Measurements from ENCODE around the gene TRPV6. TPM values are rescaled to one million over a fixed set of nuclear protein-coding genes. Genes with fewer than 3 reads are reported as not detected.

TRPV6 gene
- total RNA-seq, 2 donors from 2014 or later: not detected

DNA sequence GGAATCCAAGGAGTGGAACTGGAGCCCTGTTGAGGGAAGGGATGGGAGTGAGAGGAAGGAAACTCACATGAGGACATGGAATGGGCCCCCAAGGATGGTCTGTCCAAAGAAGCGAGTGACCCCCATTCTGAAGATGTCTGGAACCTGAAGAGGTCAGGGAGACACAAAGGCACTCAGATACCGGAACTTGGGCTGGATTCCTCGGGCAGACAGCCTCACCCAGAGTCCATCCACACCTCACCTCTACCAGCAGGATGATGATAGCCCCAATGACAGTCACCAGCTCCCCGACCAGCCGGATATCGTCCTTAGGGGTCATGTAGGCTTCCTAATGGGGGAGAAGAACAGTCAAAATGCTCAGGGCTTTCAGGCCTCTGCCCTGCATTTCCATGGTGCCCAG lies 10.7 kb downstream of the TRPV6 start:
- no peaks in the 10 kb centered on the region for H3K9me3 ChIP-seq (ENCODE audit: control insufficient read depth, low read length, poor library complexity, severe bottlenecking)
- no peak overlapping the region for H3K4me3 Mint-ChIP-seq
- ATAC-seq (no peak), DNase-seq (no peak)
- peaks cover 37% of the 10 kb centered on the region for H3K27me3 Mint-ChIP-seq
- H3K27ac Mint-ChIP-seq: no peak overlapping the region
- peaks cover 2% of the 10 kb centered on the region for H3K4me1 Mint-ChIP-seq
- H3K36me3 Mint-ChIP-seq (ENCODE audit: low read depth): no peaks in the 10 kb centered on the region

DNA sequence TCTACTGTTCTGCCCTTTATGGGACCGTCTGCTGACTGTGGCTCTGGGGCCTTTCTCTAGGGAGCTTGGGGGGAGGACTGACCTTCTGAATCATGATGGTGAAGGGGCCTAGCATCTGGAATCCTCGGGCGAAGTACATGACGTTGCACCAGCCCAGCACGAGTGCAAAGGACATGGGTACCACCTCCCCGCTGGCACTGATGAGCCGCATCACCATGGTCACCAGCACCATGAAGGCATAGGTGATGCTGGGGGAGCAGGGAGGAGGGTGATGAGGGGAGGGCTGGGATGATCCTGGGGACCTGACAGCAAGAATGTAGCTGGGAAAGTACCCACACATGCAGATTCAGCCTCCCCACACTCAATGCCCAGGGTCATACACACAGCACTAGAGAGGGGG lies 11.1 kb downstream of the TRPV6 start:
- ATAC-seq (no peak), DNase-seq (no peak)
- Mint-ChIP-seq H3K36me3 (ENCODE audit: low read depth) (no peaks in the 10 kb centered on the region), H3K4me3 (no peak overlapping the region), H3K4me1 (peaks cover 2% of the 10 kb centered on the region), H3K27me3 (peaks cover 33% of the 10 kb centered on the region), H3K27ac (no peak overlapping the region)
- H3K9me3 ChIP-seq (ENCODE audit: control insufficient read depth, low read length, poor library complexity, severe bottlenecking): no peaks in the 10 kb centered on the region

DNA sequence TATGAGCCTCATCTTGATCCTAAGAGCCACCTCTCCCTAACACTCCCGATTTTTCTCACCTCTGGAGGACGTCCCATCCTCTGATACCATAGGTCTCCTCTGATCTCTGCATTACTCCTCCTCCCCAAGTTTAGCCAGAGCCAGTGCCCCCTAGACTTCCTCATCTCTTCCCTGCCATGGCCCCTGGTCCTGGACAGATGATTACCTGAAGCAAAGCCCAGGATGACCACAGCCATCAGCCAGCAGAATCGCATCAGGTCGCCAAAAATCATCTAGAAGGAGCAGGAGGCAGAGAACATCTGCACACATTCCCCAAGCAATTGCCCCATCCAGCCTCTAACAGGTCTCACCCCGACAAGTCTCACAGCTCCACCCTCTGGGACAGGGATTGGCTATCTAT lies 11.7 kb downstream of the TRPV6 start:
- H3K4me1 Mint-ChIP-seq: peaks cover 2% of the 10 kb centered on the region
- peaks cover 27% of the 10 kb centered on the region for H3K27me3 Mint-ChIP-seq
- no peak overlapping the region for H3K4me3 Mint-ChIP-seq
- no peaks in the 10 kb centered on the region for H3K36me3 Mint-ChIP-seq (ENCODE audit: low read depth)
- ATAC-seq (no peak), DNase-seq (no peak)
- no peak overlapping the region for H3K27ac Mint-ChIP-seq
- H3K9me3 ChIP-seq (ENCODE audit: control insufficient read depth, low read length, poor library complexity, severe bottlenecking): no peaks in the 10 kb centered on the region

DNA sequence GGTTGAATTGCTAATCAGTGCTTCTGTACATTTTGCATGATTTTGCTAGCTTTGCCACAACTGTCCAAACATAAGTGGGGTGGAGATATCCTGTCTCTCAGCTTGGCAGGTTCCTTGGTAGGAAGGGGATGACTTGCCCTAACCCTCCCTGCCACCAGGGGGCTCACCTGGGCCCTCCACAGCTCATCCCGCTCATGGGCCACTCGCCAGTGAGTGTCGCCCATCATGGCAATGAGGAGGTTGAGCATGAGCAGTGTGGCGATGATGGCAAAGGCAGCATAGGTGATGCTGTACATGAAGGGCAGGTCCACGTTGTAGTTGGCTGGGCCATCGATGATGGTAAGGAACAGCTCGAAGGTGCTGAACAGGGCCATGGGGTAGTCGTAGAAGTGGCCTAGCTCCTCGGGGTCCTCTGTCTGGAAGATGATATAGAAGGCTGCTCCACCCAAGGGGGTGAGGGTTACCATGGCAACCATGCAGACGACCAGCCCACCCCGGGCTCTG lies 12.2 kb downstream of the TRPV6 start:
- H3K9me3 ChIP-seq (ENCODE audit: control insufficient read depth, low read length, poor library complexity, severe bottlenecking): no peaks in the 10 kb centered on the region
- peak in 1 of 3 donors; percentile 21 for DNase-seq
- H3K4me1 Mint-ChIP-seq: peaks cover 4% of the 10 kb centered on the region

DNA sequence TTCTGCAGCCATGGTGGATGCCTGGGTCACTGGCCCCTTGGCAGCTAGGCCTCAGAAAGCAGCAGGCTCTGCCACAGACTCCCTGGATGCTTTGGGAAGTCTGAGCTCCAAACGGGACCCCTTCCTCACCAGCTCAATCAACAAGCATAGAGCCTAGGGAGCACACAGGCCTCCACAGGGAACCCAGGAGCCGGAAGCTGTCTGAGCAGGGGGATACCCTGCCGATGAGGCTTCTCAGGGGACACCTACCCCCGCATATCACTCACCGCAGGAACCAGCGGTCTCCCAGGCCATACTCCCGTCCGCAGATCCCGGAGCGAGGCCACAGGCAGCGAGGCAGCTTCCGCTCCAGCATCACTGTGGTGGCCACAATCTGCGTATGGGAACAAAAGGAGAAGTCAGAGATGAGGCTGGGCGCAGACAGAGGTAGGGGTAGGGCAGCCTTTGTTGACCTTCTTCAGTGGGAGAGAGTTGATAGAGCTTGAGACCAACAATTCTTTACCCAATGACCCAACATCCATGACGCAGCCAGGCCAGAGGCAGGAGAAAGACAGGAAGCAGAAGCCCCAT lies 13.4 kb downstream of the TRPV6 start:
- ATAC-seq (no peak), DNase-seq (no peak)
- no peaks in the 10 kb centered on the region for H3K9me3 ChIP-seq (ENCODE audit: control insufficient read depth, low read length, poor library complexity, severe bottlenecking)
- no peak overlapping the region for H3K4me3 Mint-ChIP-seq
- H3K36me3 Mint-ChIP-seq (ENCODE audit: low read depth): no peaks in the 10 kb centered on the region
- H3K4me1 Mint-ChIP-seq: peaks cover 7% of the 10 kb centered on the region
- H3K27ac Mint-ChIP-seq: no peak overlapping the region
- H3K27me3 Mint-ChIP-seq: peaks cover 11% of the 10 kb centered on the region

More for the DNA sequence above, 12.2 kb downstream of the TRPV6 start:
- Mint-ChIP-seq H3K36me3 (ENCODE audit: low read depth) (no peaks in the 10 kb centered on the region), H3K27ac (no peak overlapping the region), H3K4me3 (no peak overlapping the region), H3K27me3 (peaks cover 22% of the 10 kb centered on the region)
- peak; percentile 53 for ATAC-seq

DNA sequence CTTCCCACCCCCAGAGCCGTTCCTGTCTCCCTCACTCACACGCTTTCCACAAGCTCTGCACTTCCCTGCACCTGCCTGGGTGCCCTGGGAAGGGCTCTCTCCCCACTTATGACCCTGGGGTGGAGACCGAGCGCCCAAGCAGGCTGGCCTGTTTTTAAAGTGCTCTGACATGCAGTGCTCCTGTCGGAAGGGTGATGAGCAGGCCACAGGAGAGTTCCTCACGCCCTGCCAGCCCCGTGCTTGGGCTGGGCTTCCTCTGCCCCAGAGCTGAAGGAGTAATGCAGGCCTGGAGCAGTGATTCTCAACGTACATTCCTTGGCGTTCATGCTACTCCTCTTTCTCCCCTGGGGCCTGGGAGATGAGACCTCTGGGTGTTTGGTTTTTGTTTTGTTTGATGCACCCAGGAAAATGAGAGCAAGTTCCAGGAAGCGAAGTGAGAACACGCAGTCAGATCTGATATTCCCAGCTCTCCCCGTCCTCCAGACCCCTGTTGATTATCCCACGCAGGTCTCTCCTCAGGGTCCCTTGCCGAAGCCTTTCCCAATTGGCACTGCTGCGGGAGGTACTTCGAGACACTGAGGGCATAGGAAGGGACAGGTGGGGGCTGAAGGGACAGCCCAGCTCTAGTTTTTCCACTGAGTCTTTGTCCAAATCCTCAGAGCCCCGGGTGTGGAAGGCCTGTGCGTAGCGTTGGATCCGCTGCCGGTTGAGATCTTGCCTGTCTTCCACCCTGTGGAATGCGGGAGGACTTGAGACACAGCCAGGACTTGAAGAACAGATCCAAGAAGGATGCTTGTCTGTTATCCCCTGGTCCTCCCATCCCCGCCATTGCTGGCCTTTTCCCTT lies 14.1 kb downstream of the TRPV6 start:
- ATAC-seq (no peak), DNase-seq (no peak)
- Mint-ChIP-seq H3K4me1 (peaks cover 8% of the 10 kb centered on the region), H3K36me3 (ENCODE audit: low read depth) (no peaks in the 10 kb centered on the region), H3K27ac (no peak overlapping the region), H3K27me3 (peaks cover 11% of the 10 kb centered on the region), H3K4me3 (no peak overlapping the region)
- H3K9me3 ChIP-seq (ENCODE audit: control insufficient read depth, low read length, poor library complexity, severe bottlenecking): no peaks in the 10 kb centered on the region

DNA sequence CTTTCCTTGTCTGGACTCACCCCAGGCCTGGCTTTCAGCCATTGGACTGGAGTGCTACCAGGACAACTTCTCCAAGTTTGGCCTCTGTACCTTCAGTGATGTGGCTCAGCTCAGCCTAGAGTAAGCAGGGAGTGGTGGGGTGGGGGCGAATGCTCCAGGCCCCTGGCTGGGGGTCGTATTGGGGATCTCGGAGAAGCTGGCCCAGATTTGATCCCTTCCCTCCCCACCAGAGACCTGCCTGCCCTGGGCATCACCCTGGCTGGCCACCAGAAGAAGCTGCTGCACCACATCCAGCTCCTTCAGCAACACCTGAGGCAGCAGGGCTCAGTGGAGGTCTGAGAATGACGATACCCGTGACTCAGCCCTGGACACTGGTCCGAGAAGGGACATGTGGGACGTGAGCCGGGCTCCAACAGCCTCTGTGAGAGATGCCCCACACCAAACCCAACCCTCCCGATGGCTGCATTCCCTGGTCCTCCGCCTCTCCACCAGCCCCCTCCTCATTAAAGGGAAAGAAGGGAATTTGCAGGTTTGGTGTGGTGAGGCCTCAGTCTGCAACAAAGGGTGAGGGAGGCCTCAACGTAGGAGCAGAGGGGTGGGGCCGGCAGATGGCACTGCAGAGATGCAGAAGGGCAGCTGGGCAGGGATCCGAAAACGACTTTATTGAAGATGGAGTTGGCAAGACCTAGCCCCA lies 14.8 kb downstream of the TRPV6 start:
- ATAC-seq: no peak
- no peaks in the 10 kb centered on the region for H3K9me3 ChIP-seq (ENCODE audit: control insufficient read depth, low read length, poor library complexity, severe bottlenecking)
- no peaks in the 10 kb centered on the region for H3K36me3 Mint-ChIP-seq (ENCODE audit: low read depth)
- H3K4me1 Mint-ChIP-seq: peaks cover 8% of the 10 kb centered on the region
- DNase-seq: no peak
- H3K27me3 Mint-ChIP-seq: peaks cover 7% of the 10 kb centered on the region
- H3K27ac Mint-ChIP-seq: no peak overlapping the region
- no peak overlapping the region for H3K4me3 Mint-ChIP-seq

DNA sequence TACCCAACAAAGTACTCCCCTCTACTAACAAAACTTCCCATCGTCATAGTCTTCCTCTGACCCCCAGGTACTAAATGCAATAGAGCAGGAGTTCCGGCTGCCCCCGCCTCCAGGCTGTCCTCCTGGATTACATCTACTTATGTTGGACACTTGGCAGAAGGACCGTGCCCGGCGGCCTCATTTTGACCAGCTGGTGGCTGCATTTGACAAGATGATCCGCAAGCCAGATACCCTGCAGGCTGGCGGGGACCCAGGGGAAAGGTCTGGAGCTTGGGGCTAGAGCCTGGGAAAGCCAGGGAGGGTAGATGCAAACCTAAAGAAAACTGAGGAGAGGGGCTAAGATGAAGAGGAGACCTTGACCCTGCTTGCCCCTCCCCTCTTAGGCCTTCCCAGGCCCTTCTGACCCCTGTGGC lies 15.4 kb downstream of the TRPV6 start:
- Mint-ChIP-seq H3K27ac (no peak overlapping the region), H3K36me3 (ENCODE audit: low read depth) (no peaks in the 10 kb centered on the region), H3K4me1 (peaks cover 8% of the 10 kb centered on the region), H3K27me3 (peaks cover 2% of the 10 kb centered on the region), H3K4me3 (no peak overlapping the region)
- DNase-seq: no peak
- no peaks in the 10 kb centered on the region for H3K9me3 ChIP-seq (ENCODE audit: control insufficient read depth, low read length, poor library complexity, severe bottlenecking)
- no peak for ATAC-seq

DNA sequence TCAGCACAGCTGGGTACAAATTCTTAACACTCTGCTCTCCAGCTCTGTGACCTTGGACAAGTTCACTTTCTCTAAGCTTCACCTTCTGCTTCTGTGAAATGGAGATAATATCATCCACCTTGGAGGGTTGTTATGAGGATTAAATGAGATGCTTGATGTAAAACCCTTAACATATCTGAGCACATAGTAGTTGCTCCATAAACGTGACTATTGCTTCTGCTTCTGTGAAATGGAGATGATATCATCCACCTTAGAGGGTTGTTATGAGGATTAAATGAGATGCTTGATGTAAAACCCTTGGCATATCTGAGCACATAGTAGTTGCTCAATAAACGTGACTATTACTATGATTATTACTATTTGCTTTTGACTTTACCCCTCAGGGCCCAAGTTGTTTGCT lies 16.1 kb downstream of the TRPV6 start:
- Mint-ChIP-seq H3K4me3 (no peak overlapping the region), H3K27ac (no peak overlapping the region), H3K36me3 (ENCODE audit: low read depth) (no peaks in the 10 kb centered on the region), H3K4me1 (peaks cover 8% of the 10 kb centered on the region), H3K27me3 (no peaks in the 10 kb centered on the region)
- DNase-seq (no peak), ATAC-seq (no peak)
- no peaks in the 10 kb centered on the region for H3K9me3 ChIP-seq (ENCODE audit: control insufficient read depth, low read length, poor library complexity, severe bottlenecking)

DNA sequence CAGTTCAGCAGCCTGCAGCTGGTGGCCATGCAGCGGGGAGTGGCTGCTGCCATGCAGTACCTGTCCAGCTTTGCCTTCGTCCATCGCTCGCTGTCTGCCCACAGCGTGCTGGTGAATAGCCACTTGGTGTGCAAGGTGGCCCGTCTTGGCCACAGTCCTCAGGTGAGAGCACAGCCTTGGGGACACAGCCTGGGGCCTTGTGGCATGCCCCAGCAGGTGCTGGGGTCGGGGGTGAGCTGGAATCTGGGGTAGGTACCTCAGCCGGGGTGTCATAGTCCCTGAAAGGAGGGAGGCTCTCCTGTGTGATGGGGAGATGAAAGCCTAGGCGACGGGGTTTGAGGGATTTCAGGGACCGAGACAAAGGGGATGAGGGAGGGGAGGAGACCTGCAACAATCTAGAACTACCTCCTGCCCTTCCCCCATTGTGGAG lies 16.5 kb downstream of the TRPV6 start:
- no peak for ATAC-seq
- no peaks in the 10 kb centered on the region for H3K36me3 Mint-ChIP-seq (ENCODE audit: low read depth)
- no peak overlapping the region for H3K4me3 Mint-ChIP-seq
- H3K4me1 Mint-ChIP-seq: peaks cover 8% of the 10 kb centered on the region
- no peaks in the 10 kb centered on the region for H3K9me3 ChIP-seq (ENCODE audit: control insufficient read depth, low read length, poor library complexity, severe bottlenecking)
- H3K27me3 Mint-ChIP-seq: no peaks in the 10 kb centered on the region
- H3K27ac Mint-ChIP-seq: no peak overlapping the region
- DNase-seq: no peak

DNA sequence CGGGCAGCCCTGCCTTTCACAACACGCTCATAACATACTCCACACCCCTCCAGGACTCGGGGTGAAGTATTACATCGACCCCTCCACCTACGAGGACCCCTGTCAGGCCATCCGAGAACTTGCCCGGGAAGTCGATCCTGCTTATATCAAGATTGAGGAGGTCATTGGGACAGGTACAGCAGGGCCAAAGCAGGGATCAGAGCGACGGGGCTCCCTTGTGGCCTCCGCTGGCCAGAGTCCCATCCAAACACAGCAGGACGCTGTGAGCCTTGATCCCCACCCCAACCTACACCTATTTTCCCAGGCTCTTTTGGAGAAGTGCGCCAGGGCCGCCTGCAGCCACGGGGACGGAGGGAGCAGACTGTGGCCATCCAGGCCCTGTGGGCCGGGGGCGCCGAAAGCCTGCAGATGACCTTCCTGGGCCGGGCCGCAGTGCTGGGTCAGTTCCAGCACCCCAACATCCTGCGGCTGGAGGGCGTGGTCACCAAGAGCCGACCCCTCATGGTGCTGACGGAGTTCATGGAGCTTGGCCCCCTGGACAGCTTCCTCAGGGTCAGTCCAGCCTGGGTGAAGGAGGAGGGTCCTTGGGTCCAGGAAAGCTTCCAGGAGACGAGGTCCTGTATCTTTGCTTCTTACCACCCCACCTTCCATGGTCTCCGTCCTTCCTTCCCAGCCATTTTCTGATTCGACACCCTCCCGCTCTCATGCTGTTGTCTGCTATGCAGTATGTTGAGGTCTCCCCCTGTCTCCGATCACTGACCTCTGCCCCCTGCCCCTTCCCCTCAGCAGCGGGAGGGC lies 17.2 kb downstream of the TRPV6 start:
- DNase-seq (no peak), ATAC-seq (no peak)
- H3K4me1 Mint-ChIP-seq: peaks cover 8% of the 10 kb centered on the region
- H3K27me3 Mint-ChIP-seq: no peaks in the 10 kb centered on the region
- no peak overlapping the region for H3K4me3 Mint-ChIP-seq
- H3K27ac Mint-ChIP-seq: no peak overlapping the region
- H3K36me3 Mint-ChIP-seq (ENCODE audit: low read depth): no peaks in the 10 kb centered on the region
- no peaks in the 10 kb centered on the region for H3K9me3 ChIP-seq (ENCODE audit: control insufficient read depth, low read length, poor library complexity, severe bottlenecking)

DNA sequence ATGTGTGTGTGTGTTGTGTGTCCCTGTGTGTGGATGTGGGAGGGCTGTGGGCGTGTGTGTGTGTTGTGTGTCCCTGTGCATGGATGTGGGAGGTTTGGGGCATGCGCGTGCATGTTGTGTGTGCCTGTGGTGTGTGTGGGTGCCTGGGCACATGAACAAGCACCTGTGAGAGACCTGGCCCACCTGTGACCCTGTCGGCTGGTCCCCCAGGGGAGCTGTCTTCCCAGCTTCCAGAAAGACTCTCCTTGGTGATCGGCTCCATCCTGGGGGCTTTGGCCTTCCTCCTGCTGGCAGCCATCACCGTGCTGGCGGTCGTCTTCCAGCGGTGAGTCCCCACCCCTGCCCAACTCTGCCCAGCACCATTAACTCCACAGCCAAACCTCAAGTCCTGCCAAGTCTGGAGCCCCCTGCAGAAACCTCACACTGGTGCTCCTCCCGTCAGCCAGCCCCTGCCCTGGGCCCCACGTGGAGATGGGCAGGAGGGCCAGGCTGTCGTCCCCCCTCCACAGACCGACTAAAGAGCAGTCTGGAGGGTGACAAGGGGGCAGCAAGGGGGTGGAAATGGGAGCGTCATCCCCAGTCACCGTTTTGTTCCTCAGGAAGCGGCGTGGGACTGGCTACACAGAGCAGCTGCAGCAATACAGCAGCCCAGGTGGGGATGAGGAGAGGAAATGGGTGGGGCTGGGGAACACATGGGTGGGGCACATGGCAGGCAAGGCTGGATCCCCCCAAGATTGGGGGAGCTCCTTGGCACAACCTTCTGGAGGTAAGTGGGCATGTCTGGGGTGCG lies 18.0 kb downstream of the TRPV6 start:
- no peaks in the 10 kb centered on the region for H3K27me3 Mint-ChIP-seq
- H3K4me3 Mint-ChIP-seq: no peak overlapping the region
- no peak for DNase-seq
- peak overlapping the region; percentile 8 for H3K27ac Mint-ChIP-seq
- peaks cover 8% of the 10 kb centered on the region for H3K4me1 Mint-ChIP-seq
- no peak for ATAC-seq
- peaks cover 3% of the 10 kb centered on the region for H3K36me3 Mint-ChIP-seq (ENCODE audit: low read depth)
- no peaks in the 10 kb centered on the region for H3K9me3 ChIP-seq (ENCODE audit: control insufficient read depth, low read length, poor library complexity, severe bottlenecking)

Data from T-helper 17 cell (primary cell).